Peyer's patch (tissue), 4 donors: ENCODE measurements around the gene CDC25A.

Experiments
- CTCF ChIP-seq, 6 experiments: fragments of 450-650 bp in 4 of 6; fragments of 200-600 bp in 2 of 6; sonication (generic) in 1 of 6; IDR thresholded peaks; one replicate each; pipeline ENCODE4 v1.5.1; 2017 to 2019; ENCODE audit warnings: antibody characterized with exemption in 6 of 6, mild to moderate bottlenecking in 3 of 6, moderate library complexity in 1 of 6
- POLR2A ChIP-seq, 2 donors: fragments of 450-650 bp; IDR thresholded peaks; one replicate each; pipeline ENCODE4 v1.5.1; 2017; ENCODE audit warnings: antibody characterized with exemption in 2 of 2, mild to moderate bottlenecking in 2 of 2, moderate library complexity in 2 of 2

- TF ChIP-seq CTCF (IDR thresholded peaks at IDR 0.05) (no peak), POLR2A (IDR thresholded peaks at IDR 0.05) (no peak)
Measured at GRCh38 chr3:48217449-48217848, 29.2 kb upstream of the CDC25A start.
